Activated naive CD4-positive, alpha-beta T cell treated with anti-CD3 and anti-CD28 coated beads, Interleukin-2, amount 50 U/mL, for 72 hours (primary cell): ENCODE data around the gene PHOSPHO1. TPM values are rescaled to one million over a fixed set of nuclear protein-coding genes. Genes with fewer than 3 reads are reported as not detected.
A peak's percentile ranks its signal among the peaks of the same experiment; 100 is the strongest.

Experiments
- ATAC-seq, 2 donors: fragments of 150-1000 bp; cut with Tn5 transposase; 2 replicates each; pipeline ENCODE4 v1.10.0; 2021; ENCODE audit warnings: mild to moderate bottlenecking in 2 of 2, moderate library complexity in 2 of 2
- DNase-seq, 2 donors: peaks; one replicate each; pipeline ENCODE4 v3.0.0; 2021 to 2022; ENCODE audit warnings: low spot score in 2 of 2
- H3K27ac Mint-ChIP-seq, 2 donors: one replicate each; pipeline ENCODE4 v1.8.0; 2022; ENCODE audit warnings: mild to moderate bottlenecking in 2 of 2, mixed read lengths in 2 of 2
- H3K36me3 Mint-ChIP-seq, 2 donors: one replicate each; pipeline ENCODE4 v1.8.0; 2022; ENCODE audit warnings: mixed read lengths in 2 of 2
- H3K9me3 Mint-ChIP-seq, 2 donors: one replicate each; pipeline ENCODE4 v1.8.0; 2022; ENCODE audit warnings: mixed read lengths in 2 of 2
- total RNA-seq, 2 donors: library from RNA; stranded (reverse); gene quantifications; one replicate each; pipeline ENCODE4 v1.2.3, GENCODE V29; 2022

Gene PHOSPHO1
- total RNA-seq, 2 donors from 2014 or later, result not detected

- ATAC-seq (peak; percentile 94), DNase-seq (peak; percentile 70 to 82)
- Mint-ChIP-seq H3K27ac (peak within 1 kb of the TSS; percentile 95 to 98), H3K36me3 (peaks cover 29 to 48% of the 10 kb centered on the region in 2 donors), H3K9me3 (no peaks in the 10 kb centered on the region)
Observed at GRCh38 chr17:49210158-49211029, 20.2 kb downstream of the PHOSPHO1 start, which contains the start of the genes ABI3 and GNGT2. Gene ABI3 (plus strand): TSS chr17:49210707. CDS start chr17:49210725, 18 bp downstream. Gene GNGT2 (minus strand): TSS chr17:49210574. CDS start chr17:49207422, 3,152 bp downstream.

DNA sequence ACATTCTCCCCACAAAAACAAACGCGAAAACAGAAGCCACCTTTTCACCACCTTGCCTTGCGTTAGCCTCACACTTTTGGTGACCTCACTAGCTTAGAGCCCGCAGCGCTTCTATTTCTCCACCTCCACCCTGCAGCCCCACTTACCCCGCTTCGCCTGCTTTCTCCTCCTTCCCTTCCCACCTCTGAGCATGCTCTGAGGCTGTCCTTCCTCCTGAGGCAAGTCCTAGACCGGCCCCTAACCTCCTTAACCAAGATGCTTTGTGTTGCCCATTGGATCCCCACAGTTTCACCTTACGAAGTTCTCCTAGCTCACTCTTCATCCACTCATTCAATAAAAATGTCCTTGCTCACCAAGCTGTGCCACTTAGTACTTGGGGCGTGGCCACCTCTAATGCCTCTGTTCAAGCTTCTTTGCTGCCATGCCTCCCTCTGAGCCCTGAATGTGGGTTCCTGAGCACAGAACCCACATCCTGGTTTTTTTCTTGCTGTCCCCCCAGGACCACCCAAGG lies 21.5 kb downstream of the PHOSPHO1 start:
- Mint-ChIP-seq H3K36me3 (peaks cover 28 to 40% of the 10 kb centered on the region in 2 donors), H3K9me3 (no peaks in the 10 kb centered on the region), H3K27ac (peak overlapping the region; percentile 95 to 98)
- ATAC-seq (peak in 1 of 2 donors; percentile 12), DNase-seq (no peak)

GRCh38 chr17:49204516-49204915 lies 26.1 kb downstream of the PHOSPHO1 start:
- Mint-ChIP-seq H3K27ac (no peak overlapping the region), H3K36me3 (peaks cover 0 to 7% of the 10 kb centered on the region in 2 donors), H3K9me3 (no peaks in the 10 kb centered on the region)
- DNase-seq (no peak), ATAC-seq (no peak)

GRCh38 chr17:49203796-49204195 lies 26.8 kb downstream of the PHOSPHO1 start:
- DNase-seq (no peak), ATAC-seq (no peak)
- no peaks in the 10 kb centered on the region for H3K9me3 Mint-ChIP-seq
- H3K36me3 Mint-ChIP-seq, result peaks cover 0 to 7% of the 10 kb centered on the region in 2 donors
- H3K27ac Mint-ChIP-seq, result no peak overlapping the region

DNA sequence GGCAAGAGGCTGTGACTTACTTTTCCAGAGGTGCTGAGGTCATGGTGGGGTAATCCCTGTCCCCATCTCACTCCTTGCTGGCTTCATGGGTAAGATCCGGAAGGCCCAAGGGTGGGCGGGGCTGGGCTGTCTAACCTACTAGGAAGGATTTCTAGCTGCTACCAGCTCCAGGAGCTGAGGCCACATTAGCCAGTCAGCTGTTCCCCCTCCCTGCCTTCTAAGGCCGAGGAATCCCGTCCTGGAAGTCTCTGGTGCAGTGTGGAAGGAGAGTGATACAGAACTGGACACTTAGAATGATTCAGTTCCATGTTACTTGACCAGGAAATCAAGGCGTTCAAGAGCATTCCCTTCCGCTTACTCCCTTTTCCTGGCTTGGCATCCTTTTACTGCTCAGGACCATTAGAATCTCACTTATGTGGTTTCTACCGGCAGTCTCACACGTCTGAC lies 29.1 kb downstream of the PHOSPHO1 start:
- no peak for DNase-seq
- no peak for ATAC-seq
- Mint-ChIP-seq H3K9me3 (no peaks in the 10 kb centered on the region), H3K36me3 (no peaks in the 10 kb centered on the region), H3K27ac (no peak overlapping the region)

DNA sequence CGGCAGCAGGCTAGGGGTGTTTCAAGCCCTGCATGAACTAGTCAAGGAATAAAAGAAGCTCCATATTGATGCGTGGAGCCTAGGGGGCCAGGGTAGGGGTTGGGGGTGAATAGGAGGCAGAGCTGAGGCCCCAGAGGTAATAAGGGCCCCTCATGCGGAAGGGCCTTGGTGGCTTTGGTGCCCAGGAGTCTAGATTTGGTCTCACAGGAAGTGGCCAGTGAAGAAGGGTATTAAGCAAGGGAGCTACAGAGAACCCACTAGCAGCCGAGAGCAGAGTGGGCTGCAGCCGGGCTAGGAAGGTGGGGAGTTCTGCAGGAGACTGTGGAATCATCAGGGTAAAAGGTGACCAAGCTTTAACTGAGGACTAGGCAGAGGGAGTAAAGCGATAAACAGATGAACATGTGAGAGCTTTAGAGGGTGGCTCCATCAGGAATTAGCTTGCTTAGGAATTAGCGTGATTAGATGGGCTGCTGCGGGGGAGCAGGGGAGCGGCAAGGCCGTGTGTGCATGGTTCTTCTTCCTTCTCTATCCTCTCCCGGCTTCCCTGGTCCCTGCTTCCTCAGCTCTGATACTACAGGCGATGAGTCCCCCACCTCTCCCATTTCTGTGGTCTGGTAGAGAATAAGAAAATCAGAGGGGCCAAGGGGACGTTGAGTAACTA lies 30.0 kb downstream of the PHOSPHO1 start:
- H3K36me3 Mint-ChIP-seq, result no peaks in the 10 kb centered on the region
- DNase-seq, result no peak

DNA sequence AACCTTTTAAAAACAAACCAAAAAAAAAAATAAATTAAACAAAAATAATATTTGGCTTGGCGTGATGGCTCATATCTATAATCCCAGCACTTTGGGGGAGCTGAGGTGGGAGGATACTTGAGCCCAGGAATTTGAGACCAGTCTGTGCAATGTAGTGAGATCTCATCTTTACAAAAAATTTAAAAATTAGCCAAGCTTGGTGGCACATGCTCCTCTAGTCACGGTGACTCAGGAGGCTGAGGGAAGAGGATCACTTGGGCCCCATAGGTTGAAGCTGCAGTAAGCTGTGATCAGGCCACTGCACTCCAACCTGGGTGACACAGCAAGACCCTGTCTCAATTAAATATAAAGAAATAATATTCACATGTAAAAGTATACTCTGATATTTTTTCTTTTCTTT lies 32.4 kb downstream of the PHOSPHO1 start:
- no peaks in the 10 kb centered on the region for H3K9me3 Mint-ChIP-seq
- DNase-seq, result no peak
- no peaks in the 10 kb centered on the region for H3K36me3 Mint-ChIP-seq
- no peak overlapping the region for H3K27ac Mint-ChIP-seq
- ATAC-seq, result no peak

More for the DNA sequence above, 30.0 kb downstream of the PHOSPHO1 start:
- no peaks in the 10 kb centered on the region for H3K9me3 Mint-ChIP-seq
- no peak for ATAC-seq
- no peak overlapping the region for H3K27ac Mint-ChIP-seq

GRCh38 chr17:49197346-49197998 lies 33.1 kb downstream of the PHOSPHO1 start:
- Mint-ChIP-seq H3K36me3 (no peaks in the 10 kb centered on the region), H3K9me3 (no peaks in the 10 kb centered on the region), H3K27ac (no peak overlapping the region)
- DNase-seq (no peak), ATAC-seq (no peak)

- no peaks in the 10 kb centered on the region for H3K9me3 Mint-ChIP-seq
- H3K27ac Mint-ChIP-seq, result no peak overlapping the region
- DNase-seq, result no peak
- no peaks in the 10 kb centered on the region for H3K36me3 Mint-ChIP-seq
- ATAC-seq, result no peak
Observed at GRCh38 chr17:49196520-49196919, 34.1 kb downstream of the PHOSPHO1 start.

DNA sequence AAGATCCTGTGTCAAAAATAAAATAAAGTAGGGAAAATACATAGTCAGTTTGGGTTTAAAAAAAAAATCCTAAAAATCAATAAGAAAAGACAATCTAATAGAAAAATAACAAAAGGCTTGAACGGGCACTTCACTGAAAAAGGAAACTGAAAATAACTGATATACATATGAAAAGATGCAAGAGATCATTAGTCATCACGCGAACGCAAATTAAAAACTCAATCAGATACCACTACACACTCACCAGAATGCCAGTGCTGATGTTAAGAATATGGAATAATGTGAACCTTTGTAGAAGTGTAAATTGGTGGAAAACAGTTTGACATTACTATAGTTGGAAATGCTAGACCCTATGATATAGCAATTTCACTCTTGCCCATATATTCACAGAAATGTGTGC lies 34.8 kb downstream of the PHOSPHO1 start:
- H3K27ac Mint-ChIP-seq, result no peak overlapping the region
- H3K9me3 Mint-ChIP-seq, result no peaks in the 10 kb centered on the region
- no peaks in the 10 kb centered on the region for H3K36me3 Mint-ChIP-seq
- no peak for ATAC-seq
- no peak for DNase-seq

- no peaks in the 10 kb centered on the region for H3K9me3 Mint-ChIP-seq
- peak overlapping the region in 1 of 2 donors; percentile 98 for H3K27ac Mint-ChIP-seq
- ATAC-seq (no peak), DNase-seq (no peak)
- no peaks in the 10 kb centered on the region for H3K36me3 Mint-ChIP-seq
Observed at GRCh38 chr17:49194297-49194607, 36.3 kb downstream of the PHOSPHO1 start.

DNA sequence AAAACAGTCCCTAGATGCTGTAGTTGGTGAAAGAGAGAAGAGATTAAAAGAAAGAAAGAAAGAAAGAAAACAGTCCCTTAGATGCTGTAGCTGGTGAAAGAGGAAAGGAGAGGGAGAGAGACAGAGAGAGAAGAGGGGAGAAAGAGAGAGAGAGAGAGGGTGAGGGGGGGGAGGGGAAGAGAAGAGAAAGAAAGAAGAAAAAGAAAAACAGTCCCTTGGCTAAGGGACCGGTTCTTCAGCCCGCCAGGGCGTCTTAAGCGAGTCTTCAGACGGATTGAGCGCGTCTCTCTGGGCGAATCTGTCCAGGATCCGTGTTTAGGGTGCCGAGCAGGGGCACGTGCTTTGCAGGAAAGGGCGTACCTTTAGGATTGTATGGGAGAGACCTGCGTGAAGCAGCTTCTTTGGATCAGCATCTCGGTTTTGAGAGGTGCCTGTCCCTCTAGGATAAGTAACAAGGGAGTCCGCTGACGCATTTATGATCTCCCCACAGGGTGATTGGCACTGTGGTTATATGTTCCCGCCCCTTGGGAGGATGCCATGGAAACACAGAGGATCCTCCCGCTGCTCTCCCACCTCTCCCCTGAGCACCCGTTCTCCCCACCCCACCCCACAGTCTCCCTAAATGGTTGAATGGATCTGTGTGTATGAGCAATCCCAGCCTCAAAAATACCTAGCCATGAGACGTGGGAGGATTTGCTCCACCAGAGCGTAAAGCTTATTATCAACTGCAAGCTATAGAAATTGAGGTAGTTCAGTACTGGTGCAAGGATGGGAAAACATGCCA lies 36.9 kb downstream of the PHOSPHO1 start:
- Mint-ChIP-seq H3K36me3 (no peaks in the 10 kb centered on the region), H3K27ac (peak overlapping the region; percentile 98 to 100), H3K9me3 (no peaks in the 10 kb centered on the region)
- peak in 1 of 2 donors; percentile 17 for DNase-seq
- ATAC-seq, result no peak

GRCh38 chr17:49191917-49192741 lies 38.5 kb downstream of the PHOSPHO1 start:
- Mint-ChIP-seq H3K36me3 (no peaks in the 10 kb centered on the region), H3K9me3 (no peaks in the 10 kb centered on the region), H3K27ac (peak overlapping the region; percentile 98 to 100)
- peak; percentile 94 to 97 for DNase-seq
- ATAC-seq, result peak; percentile 65 to 67

GRCh38 chr17:49191409-49191916 lies 39.1 kb downstream of the PHOSPHO1 start:
- DNase-seq, result no peak
- Mint-ChIP-seq H3K9me3 (no peaks in the 10 kb centered on the region), H3K36me3 (peaks cover 0 to under 1% of the 10 kb centered on the region in 2 donors), H3K27ac (peak overlapping the region; percentile 98 to 100)
- peak; percentile 0 to 6 for ATAC-seq

- H3K27ac Mint-ChIP-seq, result peak overlapping the region in 1 of 2 donors; percentile 58
Observed at GRCh38 chr17:49190932-49191331, 39.7 kb downstream of the PHOSPHO1 start.

More at GRCh38 chr17:49190932-49191331, 39.7 kb downstream of the PHOSPHO1 start:
- DNase-seq, result no peak
- no peak for ATAC-seq
- H3K36me3 Mint-ChIP-seq, result peaks cover 0 to 6% of the 10 kb centered on the region in 2 donors
- H3K9me3 Mint-ChIP-seq, result peaks cover 5% of the 10 kb centered on the region in 2 donors
